Mesangial cell (primary cell): Measurements from ENCODE around the gene EPHB1. TPM values are rescaled to one million over a fixed set of nuclear protein-coding genes. Genes with fewer than 3 reads are reported as not detected.

ENCODE experiments used
- total RNA-seq: library from RNA; depleted of rRNA; stranded (reverse); fragments of >200 nt; gene quantifications from 2 replicates; pipeline ENCODE4 v1.2.3, GENCODE V29; 2015

EPHB1 gene
- total RNA-seq = 0.49 and 1.4 TPM in 2 replicates

GRCh38 chr3:134794950-134795745, at the start of gene EPHB1:
Gene EPHB1 (plus strand): TSS chr3:134795260.

Other genes starting within 250 kb of the EPHB1 start
- gene KY, start 144.2 kb upstream of the EPHB1 start, total RNA-seq = under 0.01 TPM in 1 of 2 replicates, not detected in the other